A549 (cell line): Measurements from ENCODE around the gene SLC24A1.

Experiments
- EHMT2 ChIP-seq: fragments of 200-600 bp; sonication (generic); IDR thresholded peaks from 2 replicates; pipeline ENCODE4 v1.6.1; 2016; ENCODE audit warnings: antibody characterized with exemption, low read depth, mild to moderate bottlenecking, moderate library complexity
- RCOR1 ChIP-seq: fragments of 150-350 bp; IDR thresholded peaks from 2 replicates; pipeline ENCODE4 v1.6.1; 2014; ENCODE audit warnings: antibody characterized with exemption, low read length, low read depth
- USF2 ChIP-seq: fragments of 450-650 bp; IDR thresholded peaks from 2 replicates; pipeline ENCODE4 v1.6.1; 2014; ENCODE audit warnings: antibody characterized with exemption

DNA sequence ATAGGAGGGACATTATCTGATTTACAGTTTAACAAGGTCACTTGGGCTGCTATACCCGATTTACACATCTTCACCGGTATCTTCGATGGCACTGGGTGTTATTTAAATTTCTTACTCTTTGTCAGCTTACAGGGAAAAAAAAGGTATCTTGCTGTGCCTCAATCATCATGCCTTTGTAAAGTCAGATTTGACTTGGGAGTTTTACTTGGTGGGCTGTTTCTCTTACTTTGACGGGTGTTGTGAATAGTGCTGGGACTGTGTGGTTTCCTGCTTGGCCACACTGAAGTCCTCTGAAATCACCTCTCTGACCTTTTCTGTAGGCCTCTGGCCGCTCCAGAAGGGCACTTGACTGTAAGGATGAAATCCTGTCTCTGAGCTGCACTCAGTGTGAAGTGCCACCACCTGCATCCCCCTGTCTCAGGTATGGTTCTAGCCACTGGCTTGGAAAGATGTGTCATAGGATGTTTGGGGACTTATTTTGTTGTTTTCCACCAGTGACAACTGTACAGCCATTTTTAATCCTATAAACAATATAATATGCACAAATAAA is 3.1 kb upstream of the SLC24A1 start:
- no peak for TF ChIP-seq USF2
- no peak for TF ChIP-seq RCOR1
- no peak for TF ChIP-seq EHMT2
